H1 (cell line): Measurements from ENCODE around the gene PCDH9.

Source experiments
- CHD1 ChIP-seq: IDR thresholded peaks from 2 replicates; pipeline ENCODE4 v1.6.1; 2012; ENCODE audit warnings: low read depth, low read length, improper control_type of control experiment
- RAD21 ChIP-seq, 2 experiments: IDR thresholded peaks in 1 of 2; conservative IDR thresholded peaks in 1 of 2; 2 replicates each; pipeline ENCODE4 v1.6.1; 2011; ENCODE audit warnings: low read depth in 2 of 2, low read length in 2 of 2, improper control_type of control experiment in 1 of 2, inconsistent platforms in 1 of 2, mild to moderate bottlenecking in 1 of 2, moderate library complexity in 1 of 2
- SUZ12 ChIP-seq: fragments of 200-600 bp; sonication (generic); IDR thresholded peaks from 2 replicates; pipeline ENCODE4 v1.6.1; 2012; ENCODE audit warnings: mild to moderate bottlenecking, inconsistent platforms, low read length, moderate library complexity, mixed read lengths

DNA sequence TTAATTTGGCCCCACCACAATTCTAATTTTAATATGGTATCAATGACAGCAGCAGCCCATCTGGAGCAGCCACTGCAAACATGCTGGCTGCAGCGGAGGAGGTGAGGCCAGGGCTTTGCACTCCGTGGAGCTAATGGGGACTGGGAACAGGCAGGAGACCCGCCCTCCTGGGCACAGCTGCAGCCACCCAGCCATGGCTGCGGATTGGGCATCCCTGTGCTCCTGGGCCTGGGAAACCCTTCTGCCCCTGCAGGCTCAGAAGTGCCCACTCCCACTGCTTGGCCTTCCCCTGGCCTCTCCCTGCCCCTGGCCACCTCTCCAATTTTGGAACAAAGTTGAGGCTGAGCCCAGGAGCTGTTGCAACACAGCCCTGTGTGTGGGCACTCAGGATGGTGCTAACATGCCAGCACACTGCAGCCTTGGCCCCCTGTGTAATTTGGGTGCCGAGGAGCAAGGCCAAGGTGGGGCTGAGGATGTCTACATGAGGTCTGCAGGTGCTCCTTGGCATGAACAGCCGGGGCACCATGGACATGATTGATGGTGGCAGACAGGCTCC lies 123.6 kb downstream of the PCDH9 start:
- no peak for TF ChIP-seq SUZ12
- no peak for TF ChIP-seq RAD21 (IDR thresholded peaks at IDR 0.05 in 1 of 2, conservative IDR thresholded peaks at IDR 0.05 in 1 of 2; ENCODE audit: low read depth in 2 of 2, low read length in 2 of 2)
- TF ChIP-seq CHD1: no peak
